ENCODE results near the gene DNAJC18.
"Not testable (repeated sequence)": the region's sequence is repeated elsewhere in the genome, so short reads cannot be mapped to it uniquely, and the experiment has no call there.

Gene DNAJC18

DNA sequence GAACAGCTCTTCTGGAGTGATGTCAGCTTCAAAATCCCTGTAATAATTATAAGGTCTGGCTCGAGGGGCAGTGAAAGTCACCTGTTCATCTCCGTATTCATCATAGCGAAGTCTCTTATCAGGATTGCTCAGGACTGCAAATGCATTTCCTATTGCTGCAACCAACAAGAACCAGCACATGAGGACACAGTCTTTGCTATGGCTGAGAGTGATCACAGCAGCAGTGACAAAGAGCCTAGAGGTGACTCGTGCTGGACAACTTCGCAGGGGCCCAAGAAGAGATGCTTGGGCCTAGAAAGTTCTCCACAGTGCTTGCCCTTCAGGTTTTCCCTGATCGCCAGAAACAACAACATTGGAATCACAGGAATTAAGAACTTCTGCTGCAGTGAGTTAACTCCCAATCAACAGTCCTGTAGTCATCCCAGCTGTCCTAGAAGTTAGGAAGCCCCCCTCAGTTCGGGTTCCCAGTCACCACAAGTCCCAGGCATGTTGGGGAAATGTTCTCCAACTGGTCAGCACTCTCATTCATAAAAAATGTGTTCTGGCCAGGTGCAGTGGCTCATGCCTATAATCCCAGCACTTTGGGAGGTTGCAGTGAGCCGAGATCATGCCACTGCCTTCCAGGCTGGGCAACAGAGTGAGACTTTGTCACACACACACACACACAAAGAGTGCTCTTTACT lies 13.0 kb downstream of the DNAJC18 start:
- no peak for DNase-seq (ENCODE audit: low read depth, low spot score)

DNA sequence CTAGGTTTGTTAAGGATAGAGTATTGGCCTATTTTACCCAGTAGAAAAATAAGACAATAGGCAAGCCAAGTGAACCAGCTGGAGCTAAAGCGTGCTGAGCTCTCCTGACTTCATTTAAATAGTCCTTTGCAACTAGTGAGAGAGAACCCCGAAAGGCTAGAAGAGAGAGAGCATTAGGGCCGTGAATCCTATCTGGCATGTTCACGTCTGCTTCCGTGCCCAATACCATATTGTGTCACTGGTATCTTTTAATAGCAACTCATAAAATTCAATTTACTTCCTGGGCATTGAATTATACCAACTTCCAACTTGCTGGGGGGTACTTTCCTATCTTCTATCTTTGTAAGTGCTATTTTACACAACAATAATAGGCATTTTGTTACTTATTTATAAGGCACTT lies 13.8 kb downstream of the DNAJC18 start:
- DNase-seq (ENCODE audit: low read depth, low spot score) = no peak

DNA sequence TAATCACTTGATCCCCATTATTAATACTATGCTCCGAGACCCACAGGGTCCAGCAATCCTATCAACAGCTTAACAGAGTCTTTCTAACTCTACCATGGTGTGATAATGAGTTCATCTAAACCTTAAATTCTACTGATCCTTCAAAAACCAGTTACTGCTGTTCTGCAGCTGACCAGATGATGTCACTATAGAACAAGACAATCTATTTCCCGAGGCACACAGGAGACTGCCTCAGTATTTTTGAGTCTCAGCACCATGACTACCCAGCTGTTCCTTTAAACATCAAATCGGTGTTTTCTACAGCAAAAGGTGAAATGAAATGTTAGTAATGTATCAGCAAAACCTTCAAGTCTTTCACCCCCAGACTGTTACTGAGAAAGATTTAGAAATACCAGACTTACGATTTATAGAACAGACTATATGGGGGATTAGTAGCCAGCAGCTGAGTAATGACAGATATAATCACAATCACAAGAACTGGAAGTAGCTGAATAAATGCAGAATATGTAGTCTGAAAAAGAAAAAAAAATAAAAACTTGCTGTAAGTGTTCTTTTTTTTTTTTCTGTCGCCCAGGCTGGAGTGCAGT lies 16.9 kb downstream of the DNAJC18 start:
- no peak for DNase-seq (ENCODE audit: low read depth, low spot score)

DNA sequence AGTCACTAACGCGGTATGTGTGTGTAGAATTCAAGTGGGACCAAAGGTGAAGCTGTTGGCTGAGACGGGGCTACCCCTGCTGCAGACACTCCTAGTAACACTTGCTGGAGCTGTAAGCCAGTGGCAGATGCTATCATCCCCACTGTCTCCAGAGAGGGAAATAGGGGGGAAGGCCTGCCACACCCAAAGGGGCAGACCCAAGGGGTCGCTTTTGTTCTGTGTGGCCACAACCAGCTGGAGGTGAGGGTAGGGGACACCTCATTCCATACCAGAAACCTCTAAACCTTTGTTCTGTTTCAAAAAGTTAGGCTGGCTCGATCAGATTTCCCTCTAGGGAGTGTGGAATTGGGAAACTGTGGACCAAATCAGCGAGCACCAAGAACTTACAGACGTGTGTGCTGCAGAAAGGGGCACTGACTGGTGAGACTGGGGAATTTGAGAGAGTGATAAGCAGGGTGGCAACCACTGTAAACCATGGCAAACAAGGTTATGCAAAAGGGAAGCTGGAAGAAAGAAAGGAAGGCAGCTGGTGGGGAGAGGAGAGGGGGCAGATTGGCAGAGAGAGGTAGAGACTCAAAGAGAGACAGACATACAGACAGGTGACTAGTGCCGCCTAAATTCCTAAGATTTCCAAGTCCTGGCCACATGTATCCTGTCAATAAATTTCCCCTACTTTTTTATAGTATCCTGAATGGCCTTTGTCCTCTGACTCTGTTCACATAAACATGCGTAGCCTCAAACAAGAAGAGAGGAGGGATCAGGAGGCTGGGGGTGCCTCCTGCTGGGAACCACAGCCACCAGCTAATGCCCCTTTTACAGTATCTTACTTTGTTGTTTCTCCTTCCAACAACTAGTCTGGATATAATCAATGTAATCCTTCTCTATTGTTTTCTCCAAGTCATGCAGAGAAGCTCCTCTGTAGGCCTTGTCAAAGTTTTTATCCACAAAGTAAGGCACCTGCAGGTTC lies 19.8 kb downstream of the DNAJC18 start:
- no peak for DNase-seq (ENCODE audit: low read depth, low spot score)

DNA sequence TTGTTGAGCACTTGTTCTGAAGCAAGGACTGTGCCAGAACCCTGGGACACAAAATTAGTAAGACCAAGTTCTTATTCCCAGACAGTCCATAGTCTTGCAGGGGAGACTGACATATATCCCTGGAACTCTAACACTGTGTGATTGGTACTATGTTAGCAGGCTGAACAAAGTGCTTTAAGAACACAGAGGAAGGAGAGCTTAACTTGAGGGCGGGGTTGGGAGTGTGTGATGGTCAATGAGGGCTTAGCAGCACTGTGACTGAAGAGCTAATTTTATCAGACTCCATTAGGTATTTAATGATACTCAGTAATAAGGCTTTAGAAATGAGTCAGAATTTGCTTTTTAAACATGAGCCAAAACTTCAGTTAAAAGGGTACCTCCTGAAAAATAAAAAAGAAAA lies 20.5 kb downstream of the DNAJC18 start:
- no peak for DNase-seq (ENCODE audit: low read depth, low spot score)

DNA sequence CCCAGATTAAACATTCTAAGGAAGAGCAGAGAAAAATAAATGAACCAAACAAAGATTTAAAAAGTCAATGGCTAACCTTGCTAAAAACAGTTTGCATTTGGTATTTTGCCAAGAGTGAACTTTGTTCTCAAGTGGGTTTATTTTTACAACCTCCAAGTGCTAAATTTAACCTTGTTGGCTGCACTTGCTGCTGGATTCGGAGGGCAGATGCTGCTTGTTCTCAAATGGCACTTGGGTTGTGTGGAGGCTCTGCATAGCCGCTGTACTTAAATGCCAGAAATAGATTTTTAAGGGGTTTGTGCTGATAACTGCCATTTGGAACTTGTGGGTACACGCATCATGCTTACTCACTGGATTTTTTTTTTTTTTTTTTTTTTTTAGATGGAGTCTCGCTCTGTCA lies 22.1 kb downstream of the DNAJC18 start:
- no peak for DNase-seq (ENCODE audit: low read depth, low spot score)

DNA sequence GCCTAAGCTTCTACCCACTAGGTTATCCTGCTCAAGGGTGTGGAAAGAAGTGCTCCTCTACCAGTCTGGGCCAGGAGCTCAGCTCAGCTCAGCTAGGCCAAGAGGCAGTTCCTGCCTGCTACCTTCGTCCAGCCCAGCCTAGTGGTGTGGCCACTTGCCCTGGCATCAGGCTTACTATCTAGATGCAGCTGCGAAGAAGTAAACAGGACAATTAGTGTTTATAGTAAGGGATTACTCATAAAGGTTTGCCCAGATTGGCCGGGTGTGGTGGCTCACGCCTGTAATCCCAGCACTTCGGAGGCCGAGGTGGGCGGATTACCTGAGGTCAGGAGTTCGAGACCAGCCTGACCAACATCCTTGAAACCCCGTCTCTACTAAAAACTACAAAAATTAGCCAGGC lies 22.7 kb downstream of the DNAJC18 start:
- no peak for DNase-seq (ENCODE audit: low read depth, low spot score)

DNA sequence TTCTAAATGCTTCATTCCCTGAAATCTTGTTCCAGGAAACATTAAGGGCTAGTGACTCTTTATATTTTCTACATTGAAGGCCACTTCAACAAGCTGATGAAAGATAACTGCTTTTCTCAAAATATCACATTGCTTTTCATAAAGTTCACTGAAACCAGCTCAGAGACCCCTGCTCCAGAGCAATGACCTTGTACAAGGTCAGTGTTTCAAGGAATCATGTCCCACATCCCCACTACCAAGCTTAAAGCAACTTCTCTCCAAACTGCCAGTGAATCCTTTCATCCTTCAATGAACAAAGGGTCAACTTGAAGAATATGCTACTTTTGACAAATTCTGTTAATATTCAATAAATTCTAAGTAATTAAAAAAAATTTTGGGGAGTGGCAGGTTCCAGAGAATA lies 23.5 kb downstream of the DNAJC18 start:
- DNase-seq (ENCODE audit: low read depth, low spot score) = no peak

DNA sequence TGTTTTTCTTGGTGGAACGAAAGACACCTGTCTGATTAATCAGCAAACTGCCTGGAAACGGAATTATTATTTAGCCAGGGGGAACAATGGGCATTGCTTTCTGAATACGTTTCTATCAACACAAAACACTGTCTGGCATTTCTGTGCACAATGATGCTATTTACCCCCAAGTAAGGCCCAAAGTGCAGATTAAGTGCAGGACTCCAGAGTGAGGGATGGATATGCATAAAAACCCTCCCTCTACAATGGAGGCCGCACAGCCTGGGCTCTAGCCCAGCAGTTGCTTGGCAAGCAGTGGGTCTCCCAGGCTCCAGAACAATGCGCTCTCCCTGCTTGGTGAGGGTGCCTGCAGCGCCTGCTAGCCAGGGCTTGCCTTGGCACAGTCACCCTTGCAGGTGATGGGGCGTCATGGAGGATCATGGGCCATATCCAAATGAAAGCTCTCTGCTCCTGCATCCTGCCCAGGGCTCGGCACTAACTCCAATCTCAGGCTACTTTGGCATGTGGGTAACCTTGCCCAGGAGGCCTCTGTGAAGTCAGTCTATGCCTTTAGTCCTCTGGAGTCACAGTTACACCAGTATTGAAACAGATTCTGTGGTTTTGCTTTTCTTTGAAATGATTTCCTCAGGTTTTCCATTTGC lies 24.0 kb downstream of the DNAJC18 start:
- no peak for DNase-seq (ENCODE audit: low read depth, low spot score)

DNA sequence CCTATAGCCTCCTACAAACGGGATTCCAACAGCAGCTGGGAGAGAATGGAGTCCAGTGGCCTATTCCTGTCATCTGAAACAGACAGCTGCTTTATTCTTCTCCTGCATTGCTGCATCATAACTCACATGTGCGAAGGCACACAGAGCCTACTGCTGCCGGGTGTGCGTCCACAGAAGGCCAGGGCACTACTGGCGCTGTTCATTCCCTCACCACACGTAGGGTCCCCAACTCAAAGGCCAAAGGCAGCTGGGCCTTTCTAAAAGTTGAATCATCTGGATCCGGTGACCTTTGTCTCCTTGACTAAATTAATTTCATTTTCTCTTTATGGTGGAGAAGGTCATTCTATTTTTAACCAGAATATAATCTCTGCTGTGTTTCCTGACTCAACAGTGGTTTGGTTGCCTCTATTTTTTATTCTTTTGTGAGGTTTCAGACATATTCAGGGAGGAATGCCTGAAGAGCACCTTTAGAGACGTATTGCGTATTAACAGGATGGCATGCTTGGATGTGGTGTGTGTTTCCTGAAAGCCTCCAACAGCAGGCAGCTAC lies 24.7 kb downstream of the DNAJC18 start:
- no peak for DNase-seq (ENCODE audit: low read depth, low spot score)

DNA sequence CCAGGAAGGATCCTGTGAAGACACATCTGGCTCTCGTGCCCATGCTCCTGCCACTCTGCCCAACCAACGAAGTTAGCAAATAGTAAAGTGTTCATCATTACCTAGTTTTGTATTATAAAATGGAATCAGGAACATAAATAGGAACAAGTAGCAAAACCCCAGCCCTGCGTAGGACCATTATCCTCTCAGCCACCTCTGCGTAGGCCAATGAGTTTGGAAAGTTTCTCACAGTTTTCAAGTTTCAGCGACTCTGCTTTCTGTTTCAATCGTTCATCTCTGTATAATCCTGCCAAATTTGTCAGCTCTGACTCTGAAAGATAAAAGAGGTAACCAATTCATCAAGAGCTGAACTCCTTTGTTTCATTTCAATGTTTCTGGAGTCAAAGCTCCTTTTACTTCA lies 25.4 kb downstream of the DNAJC18 start:
- no peak for DNase-seq (ENCODE audit: low read depth, low spot score)

DNA sequence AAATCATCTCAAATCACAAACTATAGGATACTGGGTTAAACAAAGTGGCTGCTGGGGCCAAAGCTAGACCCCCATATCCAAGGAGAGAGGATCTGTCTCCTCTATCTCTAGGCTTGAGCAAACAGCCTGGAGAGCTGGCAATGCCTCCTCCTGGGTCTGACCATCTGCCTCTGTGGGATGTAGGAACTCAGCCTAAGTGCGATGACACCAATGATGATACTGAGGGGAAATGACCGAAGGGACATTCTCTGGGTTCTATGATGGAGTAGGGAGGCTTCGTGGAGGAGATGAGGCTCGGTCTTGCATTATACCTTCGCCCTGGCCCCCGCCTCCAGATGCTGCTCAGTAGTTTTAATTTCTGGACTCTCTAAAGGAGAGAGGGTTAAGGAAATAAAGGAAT lies 26.2 kb downstream of the DNAJC18 start:
- DNase-seq (ENCODE audit: low read depth, low spot score) = no peak

DNA sequence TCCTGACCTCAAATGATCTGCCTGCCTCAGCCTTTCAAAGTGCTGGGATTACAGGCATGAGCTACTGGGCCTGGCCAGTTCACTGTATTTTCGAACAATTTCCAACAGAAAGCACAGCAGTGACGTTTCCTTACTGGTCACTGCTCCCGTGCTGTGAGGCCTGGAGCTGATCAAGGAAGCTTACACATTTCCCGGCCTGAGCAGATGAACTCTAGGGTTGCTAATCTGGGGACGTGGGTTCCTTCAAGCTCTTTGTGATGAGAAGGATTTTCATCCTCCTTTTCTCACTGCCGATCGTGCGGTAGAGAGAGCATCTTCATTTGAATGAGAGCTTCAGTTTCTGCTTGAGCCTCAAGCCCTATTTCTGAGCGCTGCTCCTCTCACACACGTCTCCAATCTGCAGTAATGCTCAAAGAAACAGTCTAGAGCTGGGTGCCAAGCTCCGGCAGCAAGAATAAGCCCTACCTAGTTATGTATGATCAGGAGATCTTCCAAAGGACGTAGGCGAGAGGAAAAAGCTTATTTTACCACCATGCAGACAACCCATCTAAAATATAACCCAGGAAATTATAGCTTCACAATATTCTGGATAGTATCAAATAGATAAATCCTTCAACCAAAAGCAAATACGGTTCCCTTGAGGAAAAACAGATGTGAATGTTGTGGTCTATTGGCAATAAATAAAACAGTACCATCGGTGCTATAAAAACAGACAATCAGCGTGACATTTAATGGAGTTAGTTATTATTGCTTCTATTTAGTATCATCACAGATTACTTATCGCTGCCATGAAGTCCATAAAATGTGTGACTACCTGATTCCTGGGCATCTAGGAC lies 28.1 kb downstream of the DNAJC18 start:
- no peak for DNase-seq (ENCODE audit: low read depth, low spot score)

DNA sequence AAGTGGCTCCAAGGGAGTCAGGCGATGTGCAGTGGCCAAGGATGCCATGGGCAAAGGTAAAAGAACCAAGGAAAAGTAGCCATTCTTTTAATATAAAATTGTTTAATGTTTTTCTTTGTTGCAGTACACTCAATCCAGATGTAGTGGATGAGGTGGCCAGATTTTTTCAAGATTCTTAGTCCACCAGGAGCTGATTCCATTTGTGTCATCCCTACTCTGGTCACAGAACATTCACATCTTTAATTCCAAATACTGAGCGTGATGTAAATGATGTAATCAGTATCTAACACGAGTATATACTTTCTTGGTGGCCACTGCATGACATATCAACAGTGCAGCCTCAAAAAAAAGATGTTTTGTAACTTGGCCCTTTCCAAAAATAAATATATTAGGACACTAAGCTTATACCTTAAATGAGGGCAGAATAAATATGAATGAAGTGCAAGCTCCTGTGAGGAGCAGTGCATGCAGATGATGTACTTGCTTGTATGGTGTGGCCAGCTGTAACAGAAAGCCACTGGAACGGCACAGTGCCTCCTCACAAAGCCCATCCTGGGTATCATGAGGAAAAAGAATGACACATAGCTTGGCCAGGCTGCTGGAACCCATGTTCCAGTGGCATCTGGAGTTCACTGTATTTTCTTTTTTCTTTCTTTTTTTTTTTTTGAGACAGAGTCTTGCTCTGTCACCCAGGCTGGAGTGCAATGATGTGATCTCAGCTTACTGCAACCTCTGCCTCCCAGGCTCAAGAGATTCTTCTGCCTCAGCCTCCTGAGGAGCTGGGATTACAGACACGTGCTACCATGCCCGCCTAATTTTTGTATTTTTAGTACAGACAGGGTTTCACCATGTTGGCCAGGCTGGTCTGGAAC lies 29.0 kb downstream of the DNAJC18 start:
- DNase-seq (ENCODE audit: low read depth, low spot score) = no peak

DNA sequence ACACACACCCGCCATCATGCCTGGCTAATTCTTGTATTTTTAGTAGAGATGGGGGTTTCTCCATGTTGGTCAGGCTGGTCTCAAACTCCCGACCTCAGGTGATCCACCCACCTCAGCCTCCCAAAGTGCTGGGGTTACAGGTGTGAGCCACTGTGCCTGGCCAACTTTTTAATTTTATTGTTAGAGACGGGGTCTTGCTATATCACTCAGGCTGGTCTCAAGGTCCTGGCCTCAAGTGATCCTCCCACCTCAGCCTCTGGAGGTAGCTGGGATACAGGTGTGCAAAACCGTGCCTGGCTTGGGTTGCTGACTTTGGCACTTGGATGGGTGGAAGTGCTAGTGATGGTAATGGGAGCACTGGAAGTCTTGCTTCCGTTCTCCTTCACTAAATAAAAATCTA lies 30.2 kb downstream of the DNAJC18 start:
- not testable (repeated sequence) for DNase-seq (ENCODE audit: low read depth, low spot score)

DNA sequence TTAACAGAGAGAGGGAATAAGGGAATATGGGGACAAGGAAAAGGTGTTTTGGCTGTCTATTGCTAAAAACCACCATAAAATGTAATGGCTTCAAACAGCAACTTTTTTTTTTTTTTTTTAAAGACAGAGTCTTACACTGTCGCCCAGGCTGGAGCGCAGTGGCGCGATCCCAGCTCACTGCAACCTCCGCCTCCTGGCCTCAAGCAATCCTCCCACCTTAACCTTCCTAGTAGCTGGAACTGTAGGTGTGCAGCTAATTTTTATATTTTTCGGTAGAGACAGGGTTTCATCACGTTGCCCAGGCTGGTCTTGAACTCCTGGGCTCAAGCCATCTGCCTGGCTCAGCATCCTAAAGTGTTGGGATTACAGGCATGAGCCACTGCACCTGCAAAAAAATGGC lies 31.1 kb downstream of the DNAJC18 start:
- DNase-seq (ENCODE audit: low read depth, low spot score) = no peak

DNA sequence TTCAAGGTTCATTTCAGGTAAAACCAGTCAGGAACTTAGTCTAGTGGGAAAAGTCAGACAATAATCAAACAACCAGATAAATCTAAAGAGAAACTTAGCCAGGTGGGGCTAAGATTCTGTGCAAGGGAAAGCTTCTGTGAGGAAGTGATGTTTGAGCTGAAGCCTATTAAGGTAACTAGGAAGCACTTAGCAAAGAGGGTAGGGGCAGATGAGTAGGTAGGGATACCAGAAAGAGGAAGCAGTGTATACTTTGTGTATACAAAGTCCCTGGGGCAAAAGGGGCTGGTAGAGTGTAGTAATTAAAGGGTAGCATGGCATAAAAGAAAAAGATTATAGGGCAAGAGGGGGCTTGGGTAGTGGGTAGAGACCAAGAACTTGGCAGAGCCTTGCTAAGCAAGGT lies 31.8 kb downstream of the DNAJC18 start:
- DNase-seq (ENCODE audit: low read depth, low spot score) = no peak

DNA sequence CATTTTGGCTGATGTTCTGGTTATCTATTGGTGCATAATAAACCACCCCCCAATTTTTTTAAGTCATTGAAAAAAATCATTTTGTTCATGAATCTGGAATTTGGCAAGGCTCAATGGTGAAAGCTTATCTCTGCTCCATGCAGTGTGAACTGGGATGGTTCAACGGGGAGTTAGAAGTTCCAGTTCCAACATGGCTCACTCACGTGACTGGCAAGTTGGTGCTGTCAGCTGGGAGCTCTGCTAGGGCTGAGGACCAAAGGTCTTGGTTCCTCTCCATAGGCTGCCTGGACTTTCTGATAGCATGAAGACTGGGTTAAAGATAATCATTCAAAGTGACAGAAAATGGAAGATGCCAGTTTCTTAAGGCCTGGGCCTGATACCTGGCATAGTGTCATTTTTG lies 32.4 kb downstream of the DNAJC18 start:
- DNase-seq (ENCODE audit: low read depth, low spot score) = no peak

DNA sequence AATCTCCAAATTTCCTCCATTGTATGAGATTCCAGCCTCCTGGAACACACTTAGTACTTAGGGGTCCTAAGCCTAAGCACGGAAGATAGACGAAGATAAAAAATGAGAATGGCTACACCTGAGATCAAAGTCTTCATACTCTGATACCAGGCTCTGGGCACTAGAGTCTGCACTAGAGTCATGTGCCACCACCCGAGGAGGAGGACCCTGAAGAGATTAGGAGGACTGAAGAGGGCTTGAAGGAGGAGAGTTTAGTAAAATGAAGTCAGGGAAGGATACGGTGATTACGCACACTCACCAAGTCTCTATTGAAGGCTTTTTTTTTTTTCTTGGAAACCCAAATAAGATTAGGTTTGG lies 34.9 kb downstream of the DNAJC18 start:
- no peak for DNase-seq (ENCODE audit: low read depth, low spot score)
